Measurements from ENCODE around the gene ABCG1.

GRCh38 chr21:42228709-42229220 lies 9.8 kb downstream of the ABCG1 start:
- no peak for TF ChIP-seq POLR2A (IDR thresholded peaks at IDR 0.05; ENCODE audit: low read depth)
- TF ChIP-seq POLR2AphosphoS5 (IDR thresholded peaks at IDR 0.05), result no peak
- TF ChIP-seq CTCF (IDR thresholded peaks at IDR 0.05), result no peak

Data from esophagus muscularis mucosa (tissue), 3 donors.